Measurements from ENCODE around the gene MSLN.

DNA sequence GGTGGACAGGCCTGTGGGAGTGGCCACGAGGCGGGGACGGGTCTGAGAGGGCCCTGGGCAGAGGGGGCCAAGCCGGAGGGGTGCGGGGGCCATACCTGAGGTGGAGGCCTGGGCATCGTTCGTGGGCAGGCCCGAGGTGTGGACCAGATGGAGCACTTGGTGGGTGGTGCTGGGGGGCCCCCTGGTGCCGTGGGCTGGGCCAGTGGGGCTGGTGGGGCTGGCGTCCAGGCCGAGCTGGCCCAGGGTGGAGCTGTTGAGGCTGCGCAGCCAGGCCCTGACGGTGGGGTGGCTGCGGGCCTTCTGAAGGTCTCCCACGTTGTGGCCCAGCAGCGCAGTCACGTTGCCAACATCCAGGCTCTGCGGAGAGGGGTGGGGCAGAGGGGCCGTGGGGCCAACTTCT lies 9.4 kb downstream of the MSLN start:
- TF ChIP-seq, protein P1, sequence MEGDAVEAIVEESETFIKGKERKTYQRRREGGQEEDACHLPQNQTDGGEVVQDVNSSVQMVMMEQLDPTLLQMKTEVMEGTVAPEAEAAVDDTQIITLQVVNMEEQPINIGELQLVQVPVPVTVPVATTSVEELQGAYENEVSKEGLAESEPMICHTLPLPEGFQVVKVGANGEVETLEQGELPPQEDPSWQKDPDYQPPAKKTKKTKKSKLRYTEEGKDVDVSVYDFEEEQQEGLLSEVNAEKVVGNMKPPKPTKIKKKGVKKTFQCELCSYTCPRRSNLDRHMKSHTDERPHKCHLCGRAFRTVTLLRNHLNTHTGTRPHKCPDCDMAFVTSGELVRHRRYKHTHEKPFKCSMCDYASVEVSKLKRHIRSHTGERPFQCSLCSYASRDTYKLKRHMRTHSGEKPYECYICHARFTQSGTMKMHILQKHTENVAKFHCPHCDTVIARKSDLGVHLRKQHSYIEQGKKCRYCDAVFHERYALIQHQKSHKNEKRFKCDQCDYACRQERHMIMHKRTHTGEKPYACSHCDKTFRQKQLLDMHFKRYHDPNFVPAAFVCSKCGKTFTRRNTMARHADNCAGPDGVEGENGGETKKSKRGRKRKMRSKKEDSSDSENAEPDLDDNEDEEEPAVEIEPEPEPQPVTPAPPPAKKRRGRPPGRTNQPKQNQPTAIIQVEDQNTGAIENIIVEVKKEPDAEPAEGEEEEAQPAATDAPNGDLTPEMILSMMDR (IDR thresholded peaks at IDR 0.05) = no peak
- TF ChIP-seq POLR2A (IDR thresholded peaks at IDR 0.05) = no peak

Data from tibial nerve (tissue), 3 donors.